Fibroblast of the aortic adventitia (primary cell): Measurements from ENCODE around the gene TBC1D8. TPM values are rescaled to one million over a fixed set of nuclear protein-coding genes. Genes with fewer than 3 reads are reported as not detected.
A peak's percentile ranks its signal among the peaks of the same experiment; 100 is the strongest.

Experiments
- DNase-seq: peaks from one replicate; pipeline ENCODE4 v3.0.0-alpha.2; 2010; ENCODE audit warnings: low read depth
- H3K4me3 ChIP-seq: 2 replicates; pipeline ENCODE4 v1.5.1; 2011; ENCODE audit warnings: low read depth, mild to moderate bottlenecking, control low read depth, low read length, moderate library complexity
- total RNA-seq: library from RNA; depleted of rRNA; stranded (reverse); fragments of >200 nt; gene quantifications from 2 replicates; pipeline ENCODE4 v1.2.3, GENCODE V29; 2012; ENCODE audit warnings: low replicate concordance
- TF ChIP-seq, protein P1 (sequence below): IDR thresholded peaks from 2 replicates; pipeline ENCODE4 v1.5.1; 2011; ENCODE audit warnings: mild to moderate bottlenecking, low read length, control low read depth, inconsistent platforms; ENCODE audit not compliant: insufficient read depth

The TBC1D8 gene
- total RNA-seq, 1 donor = 21.3 TPM

DNA sequence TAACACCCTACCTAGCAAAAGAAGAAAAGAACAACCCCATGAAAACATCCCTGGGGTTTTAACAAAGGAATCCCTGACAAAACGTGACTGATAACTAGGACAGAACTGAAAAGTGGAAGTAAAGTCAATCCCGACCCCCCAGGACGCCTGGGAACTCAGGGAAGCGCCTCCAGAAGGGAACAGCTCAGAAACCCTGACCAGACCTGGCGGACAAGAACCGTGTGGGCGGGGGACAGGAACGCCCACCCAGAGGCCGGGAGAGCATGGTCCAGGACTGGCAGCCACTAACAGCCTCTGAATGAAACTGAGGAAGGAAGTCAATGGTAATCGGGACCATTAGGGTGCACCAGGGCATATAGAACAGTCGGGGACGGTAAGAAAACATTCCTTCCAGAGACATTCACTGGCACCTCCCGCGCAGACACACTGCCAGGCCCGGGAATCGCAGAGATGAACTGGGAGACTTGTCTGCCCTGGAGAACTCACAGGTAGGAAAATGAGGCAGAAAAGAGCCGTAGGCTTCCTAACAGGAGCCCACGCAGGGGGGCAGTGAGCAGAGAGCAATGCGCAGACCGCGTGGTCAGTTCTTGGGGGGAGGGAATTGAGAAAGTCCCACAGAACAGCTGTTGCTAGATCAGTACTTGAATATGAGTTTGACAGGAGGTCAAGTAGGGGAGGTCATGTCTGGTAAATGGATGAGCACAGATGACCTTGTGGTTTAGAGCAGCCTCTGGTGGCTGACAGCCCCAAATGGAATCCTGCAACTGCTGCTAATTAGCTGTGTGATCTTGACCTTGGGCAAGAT is 1.3 kb upstream of the TBC1D8 start:
- H3K4me3 ChIP-seq = peak overlapping the region; percentile 73
- TF ChIP-seq, protein P1, sequence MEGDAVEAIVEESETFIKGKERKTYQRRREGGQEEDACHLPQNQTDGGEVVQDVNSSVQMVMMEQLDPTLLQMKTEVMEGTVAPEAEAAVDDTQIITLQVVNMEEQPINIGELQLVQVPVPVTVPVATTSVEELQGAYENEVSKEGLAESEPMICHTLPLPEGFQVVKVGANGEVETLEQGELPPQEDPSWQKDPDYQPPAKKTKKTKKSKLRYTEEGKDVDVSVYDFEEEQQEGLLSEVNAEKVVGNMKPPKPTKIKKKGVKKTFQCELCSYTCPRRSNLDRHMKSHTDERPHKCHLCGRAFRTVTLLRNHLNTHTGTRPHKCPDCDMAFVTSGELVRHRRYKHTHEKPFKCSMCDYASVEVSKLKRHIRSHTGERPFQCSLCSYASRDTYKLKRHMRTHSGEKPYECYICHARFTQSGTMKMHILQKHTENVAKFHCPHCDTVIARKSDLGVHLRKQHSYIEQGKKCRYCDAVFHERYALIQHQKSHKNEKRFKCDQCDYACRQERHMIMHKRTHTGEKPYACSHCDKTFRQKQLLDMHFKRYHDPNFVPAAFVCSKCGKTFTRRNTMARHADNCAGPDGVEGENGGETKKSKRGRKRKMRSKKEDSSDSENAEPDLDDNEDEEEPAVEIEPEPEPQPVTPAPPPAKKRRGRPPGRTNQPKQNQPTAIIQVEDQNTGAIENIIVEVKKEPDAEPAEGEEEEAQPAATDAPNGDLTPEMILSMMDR = peak; percentile 70
- DNase-seq = peak; percentile 66

DNA sequence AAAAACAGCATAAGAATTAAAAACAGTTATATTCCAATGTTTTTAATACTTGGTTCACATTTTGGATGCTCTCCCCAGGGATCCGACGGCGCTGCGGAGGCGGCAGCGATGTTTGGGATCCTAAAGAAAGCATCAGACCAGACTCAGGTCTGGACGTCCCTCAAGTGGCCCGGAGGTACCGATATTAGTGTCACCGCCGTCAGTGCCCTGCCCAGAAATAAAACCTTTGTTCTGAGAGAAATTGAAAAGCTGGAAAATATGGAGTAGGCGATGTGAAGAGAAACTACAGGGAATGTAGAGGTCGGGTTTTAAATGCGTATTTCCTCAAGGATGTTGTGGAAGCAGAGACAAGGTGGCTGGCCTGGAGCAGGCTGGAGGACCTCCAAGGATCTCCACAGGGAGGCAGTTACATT is 683 bp upstream of the TBC1D8 start:
- DNase-seq = no peak
- peak overlapping the region; percentile 73 for H3K4me3 ChIP-seq
- TF ChIP-seq, protein P1 = no peak

DNA sequence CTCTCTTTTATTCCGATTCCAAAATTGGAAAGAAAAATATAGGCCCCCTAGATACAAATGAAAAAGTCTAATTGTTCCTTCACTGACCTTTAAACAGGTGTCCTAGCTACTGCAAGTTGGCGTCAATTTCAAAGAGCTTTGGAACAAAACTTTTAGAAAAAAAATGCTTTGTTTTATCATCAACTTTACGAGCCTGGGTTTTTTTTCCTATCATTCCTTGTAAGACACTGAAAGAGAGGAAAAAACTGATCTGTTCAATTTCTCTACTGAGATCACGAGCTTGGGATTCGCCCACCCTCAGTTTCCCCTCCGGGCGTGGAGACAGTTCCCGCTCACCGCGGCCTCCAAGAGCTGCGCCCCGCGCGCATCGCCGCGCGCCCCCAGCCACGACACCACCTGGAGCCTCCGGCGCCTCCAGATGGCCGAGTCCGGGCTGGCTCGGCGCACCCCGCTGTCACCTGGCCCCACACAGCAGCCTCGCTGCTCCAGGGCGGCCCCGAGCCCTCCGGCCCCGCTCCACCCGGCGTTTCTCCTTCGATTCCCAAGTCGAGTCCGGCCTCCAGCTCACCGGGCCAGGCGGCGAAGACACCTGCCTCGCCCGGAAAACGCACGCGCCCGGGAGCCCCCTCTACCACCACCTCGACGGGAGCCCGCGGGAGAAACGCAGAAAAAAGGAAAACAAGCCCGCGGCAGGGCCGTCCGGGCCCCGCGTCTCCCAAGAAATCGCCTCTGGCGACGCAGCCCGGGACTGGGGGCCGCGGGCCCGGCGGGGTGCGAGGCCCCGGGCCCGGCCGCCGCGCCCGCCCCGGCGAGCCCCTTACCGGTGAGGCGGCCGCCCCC is 656 bp downstream of the TBC1D8 start:
- no peak for DNase-seq
- TF ChIP-seq, protein P1 = no peak
- H3K4me3 ChIP-seq = peak overlapping the region; percentile 77

DNA sequence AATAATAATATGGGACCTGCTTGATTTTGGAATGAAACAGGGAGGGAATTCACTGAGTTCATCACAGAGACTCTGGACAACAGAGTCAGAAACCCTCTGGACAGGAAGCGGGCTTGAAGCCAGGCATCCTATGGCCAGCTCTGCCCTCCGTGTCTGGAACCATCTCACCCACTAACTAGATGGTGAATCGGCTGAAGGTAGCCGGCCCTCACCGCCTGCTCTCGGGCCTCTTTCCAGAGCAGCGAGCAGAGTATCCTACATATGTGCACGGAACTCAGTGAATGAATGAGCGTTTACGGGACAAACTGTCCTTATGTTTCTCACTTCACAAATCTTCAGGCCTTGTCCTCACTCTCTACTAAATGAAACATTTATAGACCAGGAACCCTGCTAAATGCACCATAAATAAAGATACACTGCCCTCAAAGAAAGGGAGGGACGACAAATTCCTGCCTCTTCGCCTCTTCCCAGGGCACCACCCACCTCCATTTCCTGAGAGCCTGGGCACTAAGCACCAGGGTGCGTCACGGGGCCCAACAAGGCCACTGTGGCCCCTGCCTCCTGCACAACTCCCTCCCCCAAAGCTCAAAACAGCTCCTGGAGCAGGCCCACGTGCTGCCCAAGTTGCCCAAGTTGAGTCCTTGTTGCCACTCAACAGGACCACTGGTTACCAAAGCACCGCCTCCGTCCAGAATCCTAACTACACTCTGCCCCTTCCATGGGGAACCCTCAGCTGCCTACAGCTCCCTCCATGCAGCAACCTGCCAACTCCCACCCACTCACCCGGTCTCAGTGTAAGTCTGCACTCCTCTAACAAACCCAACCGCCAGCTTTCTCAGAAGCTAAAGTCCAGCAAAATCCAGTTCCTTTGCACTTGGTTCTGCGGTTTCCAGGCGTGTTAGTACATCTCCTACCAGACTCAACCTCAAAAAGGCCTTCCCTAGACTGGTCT is 1.7 kb downstream of the TBC1D8 start:
- peak overlapping the region; percentile 77 for H3K4me3 ChIP-seq
- TF ChIP-seq, protein P1 = no peak
- DNase-seq = peak; percentile 20

DNA sequence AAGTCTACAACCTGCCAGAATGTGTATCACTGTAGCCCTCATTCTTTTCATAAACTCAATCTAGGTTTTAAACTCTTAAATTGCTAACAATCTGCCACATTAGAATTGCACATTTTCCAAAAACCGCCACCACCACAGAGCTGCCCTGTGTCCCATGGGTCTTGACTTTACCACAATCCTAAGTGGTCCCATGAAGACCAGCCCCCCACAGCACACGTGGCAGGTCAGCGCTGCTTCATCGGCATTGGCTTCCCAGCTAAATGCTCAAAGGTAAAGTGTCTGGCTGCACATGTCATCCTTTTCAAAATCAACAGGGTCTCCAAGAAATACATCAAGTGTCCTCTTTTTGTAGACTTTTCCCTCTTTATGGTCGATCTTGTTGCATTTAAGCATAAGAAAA is 2.4 kb downstream of the TBC1D8 start:
- TF ChIP-seq, protein P1 = no peak
- H3K4me3 ChIP-seq = no peak overlapping the region
- no peak for DNase-seq

DNA sequence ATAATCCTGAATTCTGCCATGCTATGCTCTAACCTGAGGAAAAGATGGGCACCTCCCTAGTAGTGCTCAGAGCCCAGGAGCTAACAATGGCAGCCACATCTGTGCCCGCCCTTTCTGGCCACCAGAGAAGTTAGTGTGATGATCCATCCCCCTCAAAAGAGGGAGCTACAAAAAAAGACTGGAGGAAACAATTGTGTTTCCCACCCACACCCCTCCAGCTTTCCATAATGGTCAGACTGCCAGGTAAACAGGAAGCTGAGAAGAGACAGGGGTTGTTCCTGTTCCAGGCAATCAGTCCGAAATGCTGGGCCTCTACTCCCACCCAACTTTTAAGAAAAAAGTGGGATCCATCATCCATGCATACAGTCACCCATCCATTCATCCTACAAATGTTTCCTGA is 3.2 kb downstream of the TBC1D8 start:
- no peak for DNase-seq
- H3K4me3 ChIP-seq = no peak overlapping the region
- TF ChIP-seq, protein P1 = no peak
